Subcutaneous abdominal adipose tissue (tissue), 5 donors: ENCODE results near the gene RNF113B.

ENCODE experiments used
- H3K27ac ChIP-seq: one replicate; pipeline ENCODE4 v1.7.0; 2013; ENCODE audit warnings: low read depth, mild to moderate bottlenecking, inconsistent platforms, low read length, moderate library complexity
- H3K27me3 ChIP-seq, 5 donors: one replicate each; pipeline ENCODE4 v1.7.0; 2013; ENCODE audit warnings: low read length in 5 of 5, inconsistent platforms in 1 of 5; ENCODE audit not compliant: control insufficient read depth in 5 of 5, insufficient read depth in 4 of 5
- H3K36me3 ChIP-seq, 5 donors: one replicate each; pipeline ENCODE4 v1.7.0; 2013; ENCODE audit warnings: low read length in 5 of 5; ENCODE audit not compliant: control insufficient read depth in 5 of 5, insufficient read depth in 5 of 5
- H3K4me1 ChIP-seq, 5 donors: one replicate each; pipeline ENCODE4 v1.7.0; 2013; ENCODE audit warnings: low read length in 5 of 5, mild to moderate bottlenecking in 3 of 5, moderate library complexity in 1 of 5; ENCODE audit not compliant: control insufficient read depth in 5 of 5, insufficient read depth in 5 of 5
- H3K4me3 ChIP-seq, 5 donors: one replicate each; pipeline ENCODE4 v1.7.0; 2013; ENCODE audit warnings: low read length in 5 of 5, low read depth in 1 of 5
- H3K9ac ChIP-seq, 5 donors: one replicate each; pipeline ENCODE4 v1.7.0; 2013; ENCODE audit warnings: low read length in 5 of 5, mild to moderate bottlenecking in 4 of 5, moderate library complexity in 3 of 5
- H3K9me3 ChIP-seq, 5 donors: one replicate each; pipeline ENCODE4 v1.7.0; 2013; ENCODE audit warnings: low read length in 5 of 5; ENCODE audit not compliant: control insufficient read depth in 5 of 5
- donor health status: healthy.
- donor health status: healthy.
- donor health status: healthy.
- donor health status: healthy.
- donor health status: healthy.

RNF113B gene

DNA sequence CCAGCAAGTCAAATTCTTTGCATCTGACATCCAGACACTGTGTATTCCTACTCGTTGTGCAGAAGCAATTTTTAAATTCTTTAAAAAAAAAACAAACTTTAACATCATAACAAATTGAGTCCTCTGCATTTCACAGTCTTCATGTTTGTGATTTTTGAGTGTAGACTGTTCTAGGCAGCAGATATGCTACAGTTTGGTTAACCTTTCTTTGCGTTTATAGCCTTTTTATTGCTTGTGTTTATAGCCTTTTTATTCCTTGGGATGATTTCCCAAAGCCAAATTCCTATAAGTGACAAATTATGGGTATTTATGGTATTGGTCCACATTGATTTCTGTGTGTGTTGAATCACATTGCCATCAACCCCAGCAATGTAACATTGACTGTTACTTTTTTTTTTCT, 14.9 kb upstream of the RNF113B start:
- no peaks in the 10 kb centered on the region for H3K27me3 ChIP-seq
- no peak overlapping the region for H3K4me3 ChIP-seq
- H3K9ac ChIP-seq, result no peak overlapping the region
- no peaks in the 10 kb centered on the region for H3K36me3 ChIP-seq
- H3K4me1 ChIP-seq, result peaks cover 0 to 9% (median 3%) of the 10 kb centered on the region in 5 donors
- no peak overlapping the region for H3K27ac ChIP-seq
- H3K9me3 ChIP-seq, result no peaks in the 10 kb centered on the region

DNA sequence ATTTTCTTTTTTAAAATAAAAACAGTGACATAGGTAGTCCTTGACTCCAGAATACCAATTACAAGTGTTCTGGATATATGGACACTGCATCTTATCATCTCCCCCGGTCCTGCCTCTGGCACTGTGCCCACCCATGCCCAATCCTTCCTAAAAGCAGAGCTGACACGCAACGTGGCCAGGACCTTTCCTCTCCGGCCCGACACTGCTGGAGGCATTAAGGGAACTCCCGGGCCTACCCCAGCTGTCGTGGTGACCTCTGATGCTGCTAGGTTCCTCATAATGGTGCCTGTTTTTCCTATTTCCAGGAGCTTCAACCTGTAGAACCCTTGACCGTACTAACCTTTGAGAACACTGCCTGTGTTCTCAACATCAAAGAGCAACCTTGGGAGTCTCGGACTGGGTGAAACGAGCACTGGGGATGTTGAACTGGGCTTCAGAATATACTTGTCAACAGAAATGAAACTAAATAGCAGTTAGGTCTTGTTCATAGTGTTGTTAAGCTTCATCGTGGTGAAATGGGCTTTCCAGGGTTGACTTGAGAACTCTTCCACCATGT, 13.9 kb upstream of the RNF113B start:
- Histone ChIP-seq H3K9me3 (no peaks in the 10 kb centered on the region), H3K9ac (no peak overlapping the region), H3K4me1 (peaks cover 0 to 9% (median 3%) of the 10 kb centered on the region in 5 donors), H3K27ac (no peak overlapping the region), H3K4me3 (no peak overlapping the region), H3K27me3 (no peaks in the 10 kb centered on the region), H3K36me3 (no peaks in the 10 kb centered on the region)

DNA sequence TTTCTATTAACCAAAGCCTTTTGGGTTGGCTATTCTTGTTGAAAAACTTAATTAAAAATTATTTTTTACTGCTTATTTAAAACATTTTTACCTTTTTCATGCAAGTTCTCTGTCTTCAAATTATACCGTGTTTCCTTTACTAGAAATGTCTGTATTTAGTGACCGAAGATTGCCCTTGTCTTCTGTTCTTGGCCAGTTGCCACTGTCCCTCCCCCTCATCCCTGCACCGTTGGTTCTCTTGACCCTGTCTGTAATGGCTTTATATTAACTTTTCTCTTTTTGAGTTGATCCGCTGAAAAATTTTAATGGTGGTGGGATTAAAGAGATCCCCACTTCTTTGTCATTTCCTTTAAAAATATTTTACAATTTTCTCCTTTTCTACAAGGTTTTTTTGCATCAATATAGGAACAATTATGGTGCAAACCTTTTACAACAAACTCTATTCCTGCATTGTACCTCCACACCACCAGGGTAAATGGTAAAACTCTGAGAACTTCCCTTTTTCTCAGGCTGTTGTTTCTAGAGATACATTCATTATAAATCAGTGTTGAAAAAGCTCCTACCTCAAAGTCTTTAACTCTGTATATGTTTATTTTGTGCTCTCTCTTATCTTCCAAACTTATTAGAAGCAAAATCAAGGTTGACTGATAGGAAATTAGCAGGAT, 12.9 kb upstream of the RNF113B start:
- H3K4me3 ChIP-seq, result no peak overlapping the region
- no peak overlapping the region for H3K9ac ChIP-seq
- H3K9me3 ChIP-seq, result no peaks in the 10 kb centered on the region
- H3K27ac ChIP-seq, result no peak overlapping the region
- no peaks in the 10 kb centered on the region for H3K36me3 ChIP-seq
- H3K27me3 ChIP-seq, result no peaks in the 10 kb centered on the region
- H3K4me1 ChIP-seq, result peaks cover 0 to 9% (median 3%) of the 10 kb centered on the region in 5 donors

DNA sequence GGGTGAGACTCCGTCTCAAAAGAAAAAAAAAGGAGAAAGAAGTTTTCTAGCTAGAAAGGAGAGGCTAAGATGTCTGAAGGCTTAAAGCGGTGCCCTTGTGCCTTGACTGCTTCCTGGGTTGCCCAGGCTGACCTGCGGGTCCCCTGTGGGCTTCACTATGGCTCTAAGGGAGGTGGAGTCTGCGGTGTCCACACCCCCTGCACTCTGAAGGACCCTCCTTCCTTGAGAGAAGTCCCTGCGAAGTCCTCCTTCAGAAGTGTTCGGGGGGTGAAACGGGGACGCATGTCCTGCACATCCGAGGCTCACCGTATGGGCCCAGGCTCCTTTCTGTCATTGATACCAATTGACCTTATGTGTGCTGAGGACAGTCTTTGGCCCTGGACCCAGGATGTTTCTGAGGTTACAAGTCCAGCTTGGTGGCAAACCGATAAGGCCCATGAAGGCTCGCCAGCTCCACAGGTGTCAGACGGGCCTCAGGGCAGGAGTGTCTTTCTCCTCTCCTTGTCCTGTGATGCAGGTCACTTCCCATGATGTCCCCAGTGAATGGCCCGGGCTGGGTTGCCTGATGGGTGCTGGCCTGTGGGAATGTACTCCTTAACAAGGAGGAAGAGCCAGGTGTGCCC, 11.6 kb upstream of the RNF113B start:
- Histone ChIP-seq H3K4me1 (peaks cover 0 to 9% (median 3%) of the 10 kb centered on the region in 5 donors), H3K9ac (no peak overlapping the region), H3K4me3 (no peak overlapping the region), H3K27me3 (no peaks in the 10 kb centered on the region), H3K36me3 (no peaks in the 10 kb centered on the region), H3K9me3 (no peaks in the 10 kb centered on the region), H3K27ac (no peak overlapping the region)

DNA sequence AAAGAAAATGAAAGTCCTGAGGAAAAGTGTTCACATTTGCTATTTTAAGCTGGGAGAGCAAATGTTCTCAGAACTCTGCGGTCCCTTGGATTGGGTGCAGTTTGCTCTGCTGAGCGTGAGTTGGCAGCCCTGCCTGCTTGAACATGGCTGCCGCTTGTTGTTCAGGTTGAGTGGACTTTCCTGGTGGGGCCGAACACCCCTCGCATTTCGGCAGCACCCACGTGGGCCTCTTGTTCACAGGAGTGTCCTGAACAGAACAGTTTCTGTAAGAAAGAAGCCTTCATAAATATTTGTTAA, 10.8 kb upstream of the RNF113B start:
- no peak overlapping the region for H3K27ac ChIP-seq
- H3K4me3 ChIP-seq, result no peak overlapping the region
- H3K36me3 ChIP-seq, result no peaks in the 10 kb centered on the region
- no peaks in the 10 kb centered on the region for H3K27me3 ChIP-seq
- H3K9ac ChIP-seq, result no peak overlapping the region
- peaks cover 0 to 9% (median 3%) of the 10 kb centered on the region in 5 donors for H3K4me1 ChIP-seq
- H3K9me3 ChIP-seq, result no peaks in the 10 kb centered on the region

DNA sequence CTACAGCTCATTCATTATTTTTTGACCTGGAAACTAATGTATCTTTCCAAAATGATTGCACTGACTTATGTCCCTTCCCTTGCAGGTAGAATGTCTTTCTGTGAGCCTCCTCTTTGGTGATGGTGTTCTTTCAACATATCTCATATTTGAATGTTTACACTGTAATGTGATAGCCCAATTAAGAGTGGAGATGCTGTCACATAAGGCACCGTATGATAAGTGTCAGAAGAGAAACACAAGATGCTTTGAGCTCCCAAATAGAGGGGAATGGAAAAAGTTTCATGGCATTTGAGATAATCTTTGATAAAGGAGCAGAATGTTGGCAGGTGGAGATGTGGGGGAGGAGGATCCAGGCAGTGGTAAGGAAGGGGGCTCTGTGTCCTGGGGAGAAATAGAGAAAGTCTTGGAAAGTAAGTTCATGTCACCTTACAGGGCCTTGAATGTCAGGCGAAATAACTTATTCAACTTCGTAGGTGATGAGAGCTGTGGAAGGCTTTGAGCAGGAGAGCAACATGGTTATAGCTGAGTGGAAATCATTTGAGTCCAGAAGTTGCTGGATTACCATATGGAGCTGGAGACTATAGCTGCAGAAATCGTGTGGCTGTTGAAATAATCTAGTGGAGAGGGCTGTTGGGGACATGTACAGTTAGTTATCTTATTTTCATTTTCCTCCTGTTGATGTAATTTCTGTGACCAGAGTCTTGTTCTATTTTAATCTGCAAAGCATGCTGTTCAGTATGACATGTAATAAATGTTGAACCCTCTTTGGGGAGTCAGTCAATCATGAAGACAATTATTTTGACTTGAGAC, 10.3 kb upstream of the RNF113B start:
- H3K9ac ChIP-seq, result no peak overlapping the region
- no peak overlapping the region for H3K27ac ChIP-seq
- no peak overlapping the region for H3K4me3 ChIP-seq
- H3K36me3 ChIP-seq, result no peaks in the 10 kb centered on the region
- H3K9me3 ChIP-seq, result no peaks in the 10 kb centered on the region
- peaks cover 0 to 9% (median 3%) of the 10 kb centered on the region in 5 donors for H3K4me1 ChIP-seq
- no peaks in the 10 kb centered on the region for H3K27me3 ChIP-seq

DNA sequence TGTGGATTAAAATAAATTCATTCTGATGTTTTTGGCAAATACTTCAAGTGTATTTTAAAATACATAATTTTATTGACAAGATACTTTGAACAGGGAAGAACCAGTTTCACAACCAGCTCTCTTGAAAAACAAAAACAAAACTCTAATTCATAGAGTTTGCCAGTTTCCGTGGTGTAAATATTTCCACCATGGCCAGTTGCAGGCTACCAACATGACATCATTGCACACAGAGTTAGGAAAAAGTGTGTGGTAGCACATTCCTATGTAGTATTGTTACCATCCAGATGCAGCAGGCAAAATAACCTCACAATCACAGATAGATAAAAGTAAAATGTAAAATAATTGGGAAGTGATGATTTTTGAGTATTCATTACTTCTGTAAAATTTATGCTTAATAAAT, 7.7 kb upstream of the RNF113B start:
- Histone ChIP-seq H3K9ac (no peak overlapping the region), H3K27ac (no peak overlapping the region), H3K9me3 (no peaks in the 10 kb centered on the region), H3K4me3 (no peak overlapping the region), H3K4me1 (peaks cover 0 to 3% (median 0%) of the 10 kb centered on the region in 5 donors), H3K27me3 (no peaks in the 10 kb centered on the region), H3K36me3 (no peaks in the 10 kb centered on the region)

DNA sequence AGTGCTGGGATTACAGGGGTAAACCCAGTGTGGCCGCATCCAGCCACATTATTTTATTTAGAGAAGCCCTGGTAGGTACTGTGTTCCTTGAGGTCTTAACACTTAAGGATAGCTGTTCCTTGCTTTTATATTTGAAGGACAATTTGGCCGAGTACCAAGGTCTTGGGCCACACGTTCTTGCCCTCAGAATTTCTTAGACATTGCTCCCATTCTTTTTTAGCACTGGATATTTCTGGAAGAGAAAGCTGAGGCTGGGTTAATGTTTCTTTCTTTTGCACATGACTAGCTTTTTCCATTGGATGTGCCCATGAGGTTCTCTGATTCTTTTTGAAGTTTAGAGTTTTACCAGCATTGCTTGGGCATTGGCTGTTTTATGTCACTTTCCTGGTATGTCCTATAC, 5.5 kb upstream of the RNF113B start:
- Histone ChIP-seq H3K4me3 (no peak overlapping the region), H3K36me3 (no peaks in the 10 kb centered on the region), H3K4me1 (no peaks in the 10 kb centered on the region), H3K9me3 (no peaks in the 10 kb centered on the region), H3K27ac (no peak overlapping the region), H3K27me3 (no peaks in the 10 kb centered on the region), H3K9ac (no peak overlapping the region)

DNA sequence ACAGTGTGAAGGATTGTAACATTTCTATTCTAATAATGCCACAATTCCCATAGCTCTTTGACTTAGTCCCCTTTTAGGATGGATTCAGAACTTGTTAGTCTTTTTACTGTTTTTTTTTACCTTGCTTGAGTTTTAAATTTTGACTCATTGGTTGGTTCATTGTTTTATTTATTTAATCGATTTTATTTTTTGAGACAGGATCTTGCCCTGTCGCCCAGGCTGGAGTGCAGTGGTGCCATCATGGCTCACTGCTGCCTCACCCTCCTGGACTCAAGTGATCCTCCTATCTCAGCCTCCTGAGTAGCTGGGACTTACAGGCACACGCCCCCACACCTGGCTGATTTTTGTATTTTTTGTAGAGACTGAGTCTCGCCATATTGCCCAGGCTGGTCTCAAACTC, 5.1 kb upstream of the RNF113B start:
- no peaks in the 10 kb centered on the region for H3K4me1 ChIP-seq
- no peaks in the 10 kb centered on the region for H3K9me3 ChIP-seq
- no peak overlapping the region for H3K4me3 ChIP-seq
- no peak overlapping the region for H3K9ac ChIP-seq
- no peak overlapping the region for H3K27ac ChIP-seq
- no peaks in the 10 kb centered on the region for H3K27me3 ChIP-seq
- no peaks in the 10 kb centered on the region for H3K36me3 ChIP-seq
